Astrocyte (in vitro differentiated cells and primary cell): ENCODE results near the gene DNASE2.

Experiments used
- EZH2 ChIP-seq: IDR thresholded peaks from 2 replicates; pipeline ENCODE4 v1.6.1; 2012; ENCODE audit warnings: mild to moderate bottlenecking, low read length, inconsistent platforms; ENCODE audit not compliant: insufficient read depth
- TF ChIP-seq, protein P1 (sequence below): IDR thresholded peaks from 2 replicates; pipeline ENCODE4 v1.5.1; 2011; ENCODE audit warnings: low read depth, mild to moderate bottlenecking, inconsistent platforms, low read length, moderate library complexity; ENCODE audit not compliant: insufficient read depth

DNA sequence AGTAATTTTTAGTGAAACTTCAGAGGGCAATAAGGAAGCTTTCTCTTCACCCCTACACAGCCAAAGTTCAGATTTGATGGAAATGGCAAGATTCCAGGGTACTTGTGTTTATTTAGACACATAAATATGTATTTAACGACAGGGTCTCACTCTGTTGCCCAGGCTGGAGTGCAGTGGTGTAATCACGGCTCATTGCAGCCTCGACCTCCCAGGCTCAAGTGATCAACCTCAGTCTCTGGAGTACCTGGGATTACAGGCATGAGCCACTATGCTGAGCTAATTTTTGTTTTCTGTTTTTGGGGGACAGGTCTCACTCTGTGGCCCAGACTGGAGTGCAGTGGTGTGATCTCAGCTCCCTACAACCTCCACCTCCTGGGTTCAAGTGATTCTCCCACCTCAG lies 39.8 kb upstream of the DNASE2 start:
- TF ChIP-seq, protein P1, sequence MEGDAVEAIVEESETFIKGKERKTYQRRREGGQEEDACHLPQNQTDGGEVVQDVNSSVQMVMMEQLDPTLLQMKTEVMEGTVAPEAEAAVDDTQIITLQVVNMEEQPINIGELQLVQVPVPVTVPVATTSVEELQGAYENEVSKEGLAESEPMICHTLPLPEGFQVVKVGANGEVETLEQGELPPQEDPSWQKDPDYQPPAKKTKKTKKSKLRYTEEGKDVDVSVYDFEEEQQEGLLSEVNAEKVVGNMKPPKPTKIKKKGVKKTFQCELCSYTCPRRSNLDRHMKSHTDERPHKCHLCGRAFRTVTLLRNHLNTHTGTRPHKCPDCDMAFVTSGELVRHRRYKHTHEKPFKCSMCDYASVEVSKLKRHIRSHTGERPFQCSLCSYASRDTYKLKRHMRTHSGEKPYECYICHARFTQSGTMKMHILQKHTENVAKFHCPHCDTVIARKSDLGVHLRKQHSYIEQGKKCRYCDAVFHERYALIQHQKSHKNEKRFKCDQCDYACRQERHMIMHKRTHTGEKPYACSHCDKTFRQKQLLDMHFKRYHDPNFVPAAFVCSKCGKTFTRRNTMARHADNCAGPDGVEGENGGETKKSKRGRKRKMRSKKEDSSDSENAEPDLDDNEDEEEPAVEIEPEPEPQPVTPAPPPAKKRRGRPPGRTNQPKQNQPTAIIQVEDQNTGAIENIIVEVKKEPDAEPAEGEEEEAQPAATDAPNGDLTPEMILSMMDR: no peak
- no peak for TF ChIP-seq EZH2
